GM10266 (cell line): ENCODE results near the gene HCN4.
"Not testable (repeated sequence)": the region's sequence is repeated elsewhere in the genome, so short reads cannot be mapped to it uniquely, and the experiment has no call there.

ENCODE experiments used
- DNase-seq: peaks from one replicate; pipeline ENCODE4 v3.0.0; 2012; ENCODE audit errors: extremely low spot score
- TF ChIP-seq, protein P1 (sequence below): IDR thresholded peaks from 2 replicates; pipeline ENCODE4 v1.5.1; 2012; ENCODE audit warnings: mild to moderate bottlenecking, low read depth; ENCODE audit not compliant: control insufficient read depth, insufficient read depth; ENCODE audit errors: missing control alignments

HCN4 gene

DNA sequence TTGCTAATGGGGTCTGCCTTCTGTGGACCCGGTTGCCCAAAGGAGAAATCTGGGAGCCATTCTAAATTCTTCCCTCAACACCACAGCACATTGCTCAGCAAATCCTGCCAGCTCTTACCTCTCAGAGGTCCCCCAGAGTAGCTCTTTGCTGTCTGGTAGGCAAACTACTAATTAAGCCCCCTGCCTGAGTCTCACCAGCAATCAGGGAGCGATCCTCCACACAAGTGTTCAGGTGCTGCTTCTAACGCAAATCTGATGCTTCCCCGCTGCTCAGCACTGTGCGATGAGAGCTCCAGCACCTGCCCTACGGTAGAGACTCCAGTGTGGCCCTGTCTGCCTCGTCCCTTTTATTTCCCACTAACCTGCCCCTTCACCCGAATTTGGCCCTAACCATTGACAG, 60.5 kb downstream of the HCN4 start:
- TF ChIP-seq, protein P1, sequence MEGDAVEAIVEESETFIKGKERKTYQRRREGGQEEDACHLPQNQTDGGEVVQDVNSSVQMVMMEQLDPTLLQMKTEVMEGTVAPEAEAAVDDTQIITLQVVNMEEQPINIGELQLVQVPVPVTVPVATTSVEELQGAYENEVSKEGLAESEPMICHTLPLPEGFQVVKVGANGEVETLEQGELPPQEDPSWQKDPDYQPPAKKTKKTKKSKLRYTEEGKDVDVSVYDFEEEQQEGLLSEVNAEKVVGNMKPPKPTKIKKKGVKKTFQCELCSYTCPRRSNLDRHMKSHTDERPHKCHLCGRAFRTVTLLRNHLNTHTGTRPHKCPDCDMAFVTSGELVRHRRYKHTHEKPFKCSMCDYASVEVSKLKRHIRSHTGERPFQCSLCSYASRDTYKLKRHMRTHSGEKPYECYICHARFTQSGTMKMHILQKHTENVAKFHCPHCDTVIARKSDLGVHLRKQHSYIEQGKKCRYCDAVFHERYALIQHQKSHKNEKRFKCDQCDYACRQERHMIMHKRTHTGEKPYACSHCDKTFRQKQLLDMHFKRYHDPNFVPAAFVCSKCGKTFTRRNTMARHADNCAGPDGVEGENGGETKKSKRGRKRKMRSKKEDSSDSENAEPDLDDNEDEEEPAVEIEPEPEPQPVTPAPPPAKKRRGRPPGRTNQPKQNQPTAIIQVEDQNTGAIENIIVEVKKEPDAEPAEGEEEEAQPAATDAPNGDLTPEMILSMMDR: no peak
- DNase-seq: no peak

DNA sequence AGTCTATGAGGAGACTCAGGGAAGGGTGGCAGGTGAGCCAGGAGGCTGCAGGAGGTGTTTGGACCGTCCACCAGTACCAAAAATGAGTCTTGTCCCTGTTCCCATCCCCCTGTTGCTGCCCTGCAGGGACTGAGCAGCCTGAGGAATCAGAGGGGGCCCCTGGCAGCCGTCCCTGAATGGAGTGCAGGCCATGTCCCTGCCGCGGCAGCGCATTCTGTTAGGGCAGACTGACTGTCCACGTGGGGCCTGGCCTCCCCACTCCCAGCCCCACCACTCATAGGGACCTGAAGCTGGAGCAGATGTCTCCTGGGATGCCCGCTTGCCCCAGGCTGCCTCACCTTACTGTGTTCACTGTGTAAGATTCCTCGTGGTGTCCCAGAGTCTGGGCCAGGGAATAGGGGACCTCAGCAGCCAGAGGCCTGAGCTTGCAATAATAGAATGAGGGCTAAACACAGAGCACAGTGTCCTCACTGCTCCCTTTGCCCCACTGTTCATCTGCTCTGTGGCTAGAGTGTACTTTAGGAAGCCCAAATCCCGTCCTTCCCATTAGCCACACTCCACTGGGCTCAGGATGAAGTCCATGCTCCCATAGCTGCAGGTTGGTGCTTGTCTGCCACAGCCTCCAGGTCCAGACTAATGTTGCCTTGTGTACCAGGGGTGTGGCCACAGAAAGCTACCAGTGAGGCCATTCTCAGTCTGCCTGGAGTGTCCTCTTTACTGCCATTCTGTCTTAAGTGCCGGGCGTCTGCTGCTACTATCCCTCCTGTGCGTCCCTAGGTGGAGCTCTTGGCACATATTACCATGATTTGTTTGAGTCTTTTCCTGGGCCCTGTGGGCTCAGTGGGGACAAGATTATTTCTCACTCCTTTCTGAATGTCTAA, 63.2 kb downstream of the HCN4 start:
- TF ChIP-seq, protein P1: peak; percentile 53
- DNase-seq: peak; percentile 56

DNA sequence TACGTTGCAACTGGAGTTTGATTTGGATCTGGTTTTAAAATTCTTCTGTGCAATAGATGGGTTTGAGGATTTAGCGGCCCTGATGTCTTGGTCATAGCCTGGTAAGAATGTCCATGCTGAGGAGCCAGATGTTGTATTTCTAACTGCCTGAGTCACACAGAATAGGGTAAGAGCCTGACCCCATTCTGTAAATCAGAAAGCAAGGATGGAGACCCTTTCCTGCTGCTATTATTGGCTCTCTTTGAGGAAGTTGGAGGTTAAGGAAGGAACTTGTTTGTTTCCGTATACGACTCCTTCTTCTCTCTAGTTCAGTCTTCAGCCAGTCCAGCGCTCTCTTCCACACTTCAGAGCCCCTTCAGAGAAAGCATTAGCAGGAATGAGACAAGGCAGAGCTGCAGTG, 65.1 kb downstream of the HCN4 start:
- no peak for DNase-seq
- TF ChIP-seq, protein P1: no peak

DNA sequence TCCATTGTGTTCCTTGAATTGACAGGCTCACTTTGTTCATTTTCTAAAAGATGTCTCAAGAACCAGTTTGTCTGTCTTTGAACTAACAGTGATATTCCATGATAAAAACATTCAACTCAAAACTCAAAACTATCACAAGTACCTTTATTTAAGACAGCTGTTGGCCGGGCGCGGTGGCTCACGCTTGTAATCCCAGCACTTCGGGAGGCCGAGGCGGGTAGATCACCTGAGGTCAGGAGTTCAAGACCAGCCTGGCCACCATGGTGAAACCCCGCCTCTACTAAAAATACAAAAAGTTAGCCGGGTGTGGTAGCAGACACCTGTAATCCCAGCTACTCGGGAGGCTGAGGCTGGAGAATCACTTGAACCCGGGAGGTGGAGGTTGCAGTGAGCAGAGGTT, 68.5 kb downstream of the HCN4 start:
- not testable (repeated sequence) for DNase-seq

DNA sequence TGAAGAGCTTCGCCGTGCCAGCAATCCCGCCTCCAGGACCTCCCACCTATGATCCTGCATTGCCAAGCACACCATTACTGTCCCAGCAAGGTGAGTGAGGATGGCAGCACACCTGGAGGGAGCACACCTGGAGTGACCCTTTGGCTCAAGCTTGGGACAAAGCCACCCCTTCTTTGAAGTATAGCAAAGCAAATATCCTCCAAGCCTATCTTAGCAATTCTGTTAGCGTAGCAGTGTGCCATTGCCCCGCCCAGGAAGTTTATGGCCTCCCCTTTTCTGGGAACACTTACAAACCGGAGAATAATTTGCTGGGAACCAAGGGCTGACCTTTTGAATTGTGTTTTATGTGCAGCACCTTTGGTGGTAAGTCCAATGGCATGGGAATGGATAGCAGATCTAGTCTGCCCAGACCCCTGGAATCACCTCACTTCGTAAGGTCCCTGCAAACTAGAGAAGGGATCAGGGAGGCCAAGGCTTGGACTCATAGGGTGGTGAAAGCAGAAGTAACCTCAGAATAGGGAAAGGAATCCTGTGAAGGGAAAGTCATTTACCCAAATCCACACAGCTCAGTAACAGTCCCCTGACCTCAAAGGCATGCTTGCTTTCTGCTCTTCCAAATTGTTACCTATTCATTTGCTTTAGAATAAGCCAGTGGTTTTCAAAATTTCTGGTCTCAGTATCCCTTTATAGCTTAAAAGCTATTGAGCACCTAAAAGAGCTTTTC, 70.1 kb downstream of the HCN4 start:
- TF ChIP-seq, protein P1: no peak
- no peak for DNase-seq

DNA sequence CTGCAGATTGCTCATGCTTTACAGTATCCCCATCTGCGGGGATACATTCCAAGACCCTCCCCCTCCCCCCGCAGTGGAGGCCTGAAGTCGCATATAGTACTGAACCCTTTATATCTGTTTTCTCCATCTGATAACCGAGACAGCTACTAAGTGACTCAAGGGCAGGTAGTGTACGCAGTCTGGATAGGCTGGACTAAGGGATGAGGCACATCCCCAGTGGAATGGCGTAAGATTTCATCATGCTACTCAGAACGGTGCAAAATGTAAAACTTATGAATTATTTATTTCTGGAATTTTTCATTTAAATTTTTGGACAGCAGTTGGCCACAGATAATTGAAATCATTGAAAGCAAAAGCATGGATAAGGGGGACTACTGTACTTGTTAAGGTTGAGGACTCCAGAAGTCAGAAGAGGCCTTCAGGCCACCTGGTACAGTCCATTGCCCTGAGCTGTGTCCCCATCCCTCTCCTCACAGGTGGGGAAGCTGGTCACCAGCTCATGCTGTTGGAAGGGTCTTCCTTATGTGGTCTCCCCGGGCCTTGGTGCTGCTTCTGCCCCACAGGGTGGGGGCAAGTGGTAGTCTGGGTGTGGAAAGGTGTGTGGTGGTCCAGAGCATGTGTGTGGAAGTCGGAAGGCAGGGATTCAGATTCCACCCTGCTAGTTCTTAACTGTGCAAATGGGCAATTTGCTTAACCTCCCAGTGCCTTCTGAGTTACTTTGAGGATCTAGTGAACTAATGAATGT, 72.0 kb downstream of the HCN4 start:
- DNase-seq: no peak
- TF ChIP-seq, protein P1: no peak

DNA sequence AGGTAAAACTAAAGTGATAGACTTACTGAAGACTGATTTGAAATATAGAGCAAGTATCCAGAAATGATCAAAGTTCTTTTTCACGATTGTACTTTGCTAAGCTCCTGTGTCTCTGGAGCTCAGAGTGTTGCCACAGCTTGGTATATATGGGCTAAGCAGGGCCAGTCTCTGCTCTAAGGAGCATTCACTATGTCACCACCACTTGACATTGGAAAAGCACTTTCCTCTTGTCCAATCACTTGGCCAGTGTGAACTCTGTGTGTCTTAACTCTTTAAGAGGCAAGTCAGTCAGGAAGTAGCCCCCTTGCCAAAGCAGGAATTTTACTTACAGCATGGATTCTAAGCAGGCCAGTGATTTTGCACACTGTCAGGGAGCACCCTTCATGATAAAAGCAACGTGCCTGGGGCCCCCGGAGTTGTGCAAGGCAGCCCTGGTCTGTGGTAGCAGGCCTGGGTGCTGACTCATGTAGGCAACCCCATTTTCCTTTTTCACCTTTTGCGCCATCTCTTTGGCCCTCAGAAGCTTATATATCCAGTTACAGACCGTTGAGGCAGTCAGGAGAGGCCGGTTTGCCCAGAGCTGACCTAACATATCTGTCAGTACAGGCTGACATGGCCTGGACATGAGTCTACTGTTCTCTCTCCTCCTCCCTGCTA, 73.0 kb downstream of the HCN4 start:
- DNase-seq: no peak
- TF ChIP-seq, protein P1: no peak
